ENCODE data around the gene SLC25A25.

- TF ChIP-seq CTCF (IDR thresholded peaks at IDR 0.05; ENCODE audit: extremely low read depth in 1 of 2, insufficient read depth in 1 of 2, low read depth in 1 of 2, low read length in 2 of 2) (no peak), GATA2 (IDR thresholded peaks at IDR 0.05; ENCODE audit: insufficient read depth, insufficient read length, low read depth, low read length) (peak; percentile 65), FOS (IDR thresholded peaks at IDR 0.05; ENCODE audit: borderline replicate concordance, insufficient read depth, low read length) (peak; percentile 72), POLR2A (IDR thresholded peaks at IDR 0.05; ENCODE audit: low read depth, low read length) (no peak)
Observed at GRCh38 chr9:128078504-128079434, 10.7 kb downstream of the SLC25A25 start.

All from endothelial cell of umbilical vein (primary cell).